GM23248 (cell line): ENCODE data around the gene RAD51B. TPM values are rescaled to one million over a fixed set of nuclear protein-coding genes. Genes with fewer than 3 reads are reported as not detected.
A peak's percentile ranks its signal among the peaks of the same experiment; 100 is the strongest.

ENCODE experiments used
- DNase-seq: peaks from one replicate; pipeline ENCODE4 v3.0.0-alpha.2; 2015
- H2AFZ ChIP-seq: fragments of 200-600 bp; sonication (generic); 2 replicates; pipeline ENCODE4 v1.6.1; 2016; ENCODE audit warnings: antibody characterized with exemption
- H3F3A ChIP-seq: fragments of 200-600 bp; sonication (generic); 2 replicates; pipeline ENCODE4 v1.6.1; 2016; ENCODE audit warnings: mild to moderate bottlenecking, antibody characterized with exemption, mixed run types; ENCODE audit not compliant: insufficient read depth
- H3K27ac ChIP-seq: fragments of 200-600 bp; sonication (generic); 2 replicates; pipeline ENCODE4 v1.5.1; 2016; ENCODE audit warnings: mild to moderate bottlenecking
- H3K27me3 ChIP-seq: fragments of 200-600 bp; sonication (generic); replicated peaks from 2 replicates; pipeline ENCODE4 v1.6.1; 2016; ENCODE audit warnings: mild to moderate bottlenecking; ENCODE audit not compliant: insufficient read depth
- H3K36me3 ChIP-seq: fragments of 200-600 bp; sonication (generic); 2 replicates; pipeline ENCODE4 v1.6.1; 2016; ENCODE audit warnings: low read depth, mild to moderate bottlenecking
- H3K4me1 ChIP-seq: fragments of 200-600 bp; sonication (generic); 2 replicates; pipeline ENCODE4 v1.6.1; 2016; ENCODE audit warnings: mild to moderate bottlenecking; ENCODE audit not compliant: insufficient read depth
- H3K4me2 ChIP-seq: fragments of 200-600 bp; sonication (generic); one replicate; pipeline ENCODE4 v1.6.1; 2016; ENCODE audit warnings: mild to moderate bottlenecking; ENCODE audit not compliant: unreplicated experiment
- H3K4me3 ChIP-seq: fragments of 200-600 bp; sonication (generic); 2 replicates; pipeline ENCODE4 v1.5.1; 2016; ENCODE audit warnings: mild to moderate bottlenecking
- H3K79me2 ChIP-seq: fragments of 200-600 bp; sonication (generic); 2 replicates; pipeline ENCODE4 v1.6.1; 2016; ENCODE audit warnings: mild to moderate bottlenecking; ENCODE audit not compliant: insufficient read depth
- H3K9ac ChIP-seq: fragments of 200-600 bp; sonication (generic); 2 replicates; pipeline ENCODE4 v1.6.1; 2016; ENCODE audit warnings: mild to moderate bottlenecking
- H3K9me2 ChIP-seq: fragments of 200-600 bp; sonication (generic); 2 replicates; pipeline ENCODE4 v1.6.1; 2016; ENCODE audit warnings: mixed run types, mild to moderate bottlenecking, moderate library complexity; ENCODE audit not compliant: insufficient read depth
- H3K9me3 ChIP-seq: fragments of 200-600 bp; sonication (generic); one replicate; pipeline ENCODE4 v1.6.1; 2017; ENCODE audit warnings: low read depth
- H4K20me1 ChIP-seq: fragments of 200-600 bp; sonication (generic); 2 replicates; pipeline ENCODE4 v1.6.0; 2016; ENCODE audit not compliant: insufficient read depth
- EZH2 ChIP-seq: fragments of 200-600 bp; sonication (generic); IDR thresholded peaks from 2 replicates; pipeline ENCODE4 v1.6.1; 2018; ENCODE audit warnings: antibody characterized with exemption, mild to moderate bottlenecking; ENCODE audit not compliant: insufficient read depth, poor library complexity, severe bottlenecking
- EZH2phosphoT487 ChIP-seq: fragments of 200-600 bp; sonication (generic); IDR thresholded peaks from 2 replicates; pipeline ENCODE4 v1.6.1; 2018; ENCODE audit warnings: antibody characterized with exemption, moderate library complexity, mild to moderate bottlenecking, low read depth; ENCODE audit not compliant: insufficient read depth
- WGBS, 2 experiments: methylation state at CpG; one replicate each; pipeline ENCODE4 v1.1.6; 2015 to 2017; ENCODE audit warnings: low lambda C conversion rate in 2 of 2, low coverage in 1 of 2; ENCODE audit errors: missing lambda C conversion rate in 2 of 2; 5-methylcytosine and 5-hydroxymethylcytosine counted together
- in situ Hi-C: fragments of 300-500 bp; cut with MboI; formaldehyde crosslinking; loops from 2 replicates; pipeline ENCODE4 v1.15.0; 2020
- polyA plus RNA-seq: library from polyadenylated mRNA; unstranded; fragments of >200 nt; fragmentation: Nextera tagmentation; extraction: Ambion mirVana; gene quantifications from 2 replicates; pipeline ENCODE4 v1.2.1, GENCODE V29; 2016
- total RNA-seq: library from RNA; depleted of rRNA; stranded (reverse); fragments of >200 nt; shearing (Covaris generic); gene quantifications from 2 replicates; pipeline ENCODE4 v1.2.3, GENCODE V29; 2014

Gene RAD51B
- total and polyA plus RNA-seq, 2 experiments from 2014 or later: 4.0 to 8.8 TPM

- H3K4me2 ChIP-seq: peak overlapping the region; percentile 29
- H4K20me1 ChIP-seq: no peaks in the 10 kb centered on the region
- no peaks in the 10 kb centered on the region for H3K9me2 ChIP-seq
- H3K36me3 ChIP-seq: no peaks in the 10 kb centered on the region
- peaks cover 40% of the 10 kb centered on the region for H3F3A ChIP-seq
- H3K27me3 ChIP-seq: no peaks in the 10 kb centered on the region
- 11 to 49% methylated on average over 2 of the region's 2 CpGs for WGBS, 2 experiments
- in situ Hi-C loops: no loop called here
- no peak overlapping the region for H3K4me3 ChIP-seq
- no peaks in the 10 kb centered on the region for H3K9me3 ChIP-seq
- TF ChIP-seq EZH2phosphoT487 (no peak), EZH2 (no peak)
- H3K9ac ChIP-seq: peak overlapping the region; percentile 68
- no peaks in the 10 kb centered on the region for H3K79me2 ChIP-seq
- no peak overlapping the region for H2AFZ ChIP-seq
- peak overlapping the region; percentile 89 for H3K27ac ChIP-seq
- peak; percentile 37 for DNase-seq
- H3K4me1 ChIP-seq: peaks cover 50% of the 10 kb centered on the region
Observed at GRCh38 chr14:68693926-68694325, 874.3 kb downstream of the RAD51B start.

DNA sequence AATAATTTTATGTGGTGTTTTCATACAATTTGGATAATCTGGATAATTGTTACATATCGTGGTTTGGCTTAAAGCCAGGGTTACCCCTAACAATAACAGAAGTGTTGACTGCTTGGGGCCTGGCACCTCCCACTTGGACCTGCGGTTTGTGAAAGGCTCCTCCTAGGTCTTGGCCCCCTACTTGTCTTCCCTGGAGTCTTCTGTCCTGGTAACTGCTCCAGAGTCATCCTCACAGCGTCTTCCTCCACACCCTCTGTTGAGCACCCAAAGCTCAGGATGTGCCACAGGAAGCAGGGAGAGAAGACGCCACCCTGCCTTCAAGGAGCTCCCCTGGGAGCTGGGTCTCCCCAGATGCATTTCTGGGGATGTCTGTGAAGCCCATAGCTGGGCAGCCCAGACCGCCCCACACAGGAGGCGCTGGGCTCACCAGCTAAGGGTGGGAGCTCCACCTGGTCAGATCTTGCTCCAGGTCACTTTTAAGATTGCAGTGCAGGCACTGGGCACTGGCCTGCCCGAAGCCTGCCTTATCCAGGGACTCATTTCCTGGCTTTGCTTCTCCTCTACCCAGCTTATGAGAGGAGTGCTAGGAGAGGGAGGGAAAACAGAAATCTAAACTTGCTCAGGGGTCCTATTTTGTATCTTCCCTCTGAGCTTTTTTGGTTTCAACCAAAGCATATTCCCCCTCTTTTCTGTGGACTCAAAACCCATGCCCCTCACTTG is 875.1 kb downstream of the RAD51B start:
- Histone ChIP-seq H3K4me1 (peaks cover 43% of the 10 kb centered on the region), H3K9ac (peak overlapping the region; percentile 68), H3K36me3 (no peaks in the 10 kb centered on the region), H3K27me3 (no peaks in the 10 kb centered on the region), H3K27ac (peak overlapping the region; percentile 89), H4K20me1 (no peaks in the 10 kb centered on the region), H3K9me2 (no peaks in the 10 kb centered on the region), H3K9me3 (no peaks in the 10 kb centered on the region), H3F3A (peaks cover 40% of the 10 kb centered on the region), H3K4me3 (no peak overlapping the region), H2AFZ (no peak overlapping the region), H3K79me2 (no peaks in the 10 kb centered on the region), H3K4me2 (peak overlapping the region; percentile 29)
- 39 to 43% methylated on average over 7 of the region's 7 CpGs for WGBS, 2 experiments
- TF ChIP-seq EZH2: no peak
- no peak for TF ChIP-seq EZH2phosphoT487
- in situ Hi-C loops: no loop called here
- peak; percentile 63 for DNase-seq

GRCh38 chr14:68695326-68695768 is 875.8 kb downstream of the RAD51B start:
- no peaks in the 10 kb centered on the region for H3K27me3 ChIP-seq
- no peaks in the 10 kb centered on the region for H3K9me3 ChIP-seq
- H3K4me2 ChIP-seq: peak overlapping the region; percentile 7
- peak; percentile 99 for DNase-seq
- no peaks in the 10 kb centered on the region for H3K36me3 ChIP-seq
- 1% methylated on average over 7 of the region's 7 CpGs for WGBS, 2 experiments
- no peaks in the 10 kb centered on the region for H4K20me1 ChIP-seq
- H3K4me3 ChIP-seq: no peak overlapping the region
- H3K9ac ChIP-seq: peak overlapping the region; percentile 68
- no peak for TF ChIP-seq EZH2phosphoT487
- TF ChIP-seq EZH2: no peak
- in situ Hi-C loops: no loop called here
- peak overlapping the region; percentile 89 for H3K27ac ChIP-seq
- peaks cover 37% of the 10 kb centered on the region for H3K4me1 ChIP-seq
- no peaks in the 10 kb centered on the region for H3K9me2 ChIP-seq
- H3F3A ChIP-seq: peaks cover 40% of the 10 kb centered on the region
- no peaks in the 10 kb centered on the region for H3K79me2 ChIP-seq
- no peak overlapping the region for H2AFZ ChIP-seq

DNA sequence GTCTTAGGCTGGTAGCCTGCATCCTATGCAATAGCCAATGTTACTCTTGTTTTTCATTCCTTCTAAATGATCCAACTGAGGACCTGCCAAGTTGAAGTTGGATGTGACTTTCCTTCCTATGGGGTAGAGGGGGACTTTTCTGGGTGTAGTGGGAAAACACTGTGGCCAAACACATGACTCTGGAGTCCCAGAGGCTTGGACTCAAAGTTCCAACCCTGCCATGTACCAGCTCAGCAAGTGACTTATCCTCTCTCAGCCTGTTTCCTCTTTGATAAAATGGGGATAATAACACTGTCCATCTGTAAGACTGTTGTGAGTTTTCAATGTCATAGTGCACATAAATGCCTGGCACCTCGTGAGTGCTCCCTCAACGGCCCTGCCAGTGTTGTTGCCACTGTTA is 876.3 kb downstream of the RAD51B start:
- H3K4me2 ChIP-seq: peak overlapping the region; percentile 7
- peak overlapping the region; percentile 16; the same call in 1 of the 2 replicates for H3K9ac ChIP-seq
- H3K36me3 ChIP-seq: no peaks in the 10 kb centered on the region
- DNase-seq: no peak
- in situ Hi-C loops: no loop called here
- no peak overlapping the region for H2AFZ ChIP-seq
- peaks cover 40% of the 10 kb centered on the region for H3F3A ChIP-seq
- H4K20me1 ChIP-seq: no peaks in the 10 kb centered on the region
- H3K27ac ChIP-seq: peak overlapping the region; percentile 84
- H3K79me2 ChIP-seq: no peaks in the 10 kb centered on the region
- TF ChIP-seq EZH2phosphoT487 (no peak), EZH2 (no peak)
- H3K4me3 ChIP-seq: no peak overlapping the region
- H3K27me3 ChIP-seq: no peaks in the 10 kb centered on the region
- H3K9me2 ChIP-seq: no peaks in the 10 kb centered on the region
- WGBS, 2 experiments: 3 to 4% methylated on average over 2 of the region's 2 CpGs
- no peaks in the 10 kb centered on the region for H3K9me3 ChIP-seq
- H3K4me1 ChIP-seq: peaks cover 37% of the 10 kb centered on the region
